HepG2 (cell line): ENCODE data around the gene FETUB. TPM values are rescaled to one million over a fixed set of nuclear protein-coding genes. Genes with fewer than 3 reads are reported as not detected.

ENCODE experiments used
- BHLHE40 ChIP-seq: IDR thresholded peaks from 2 replicates; pipeline ENCODE4 v1.6.1; 2011; ENCODE audit warnings: low read length, improper control_type of control experiment
- CC2D1A ChIP-seq: sonication (generic); formaldehyde crosslinking; IDR thresholded peaks from 2 replicates; pipeline ENCODE4 v1.8.1; 2023; ENCODE audit warnings: mild to moderate bottlenecking, missing genetic modification reagents
- FUBP1 ChIP-seq: sonication (generic); formaldehyde crosslinking; IDR thresholded peaks from 2 replicates; pipeline ENCODE4 v1.5.1; 2020; ENCODE audit warnings: missing genetic modification reagents, mild to moderate bottlenecking, borderline replicate concordance
- KLF13 ChIP-seq: sonication (generic); formaldehyde crosslinking; IDR thresholded peaks from 2 replicates; pipeline ENCODE4 v1.4.0; 2020; ENCODE audit warnings: mild to moderate bottlenecking, missing genetic modification reagents
- MATR3 ChIP-seq: sonication (generic); formaldehyde crosslinking; IDR thresholded peaks from 2 replicates; pipeline ENCODE4 v1.4.0; 2020; ENCODE audit warnings: missing genetic modification reagents
- PRPF4 ChIP-seq: fragments of 200-400 bp; formaldehyde crosslinking; IDR thresholded peaks from 2 replicates; pipeline ENCODE4 v1.6.1; 2016; ENCODE audit warnings: low read length, low read depth; ENCODE audit not compliant: poor library complexity, severe bottlenecking
- RBFOX2 ChIP-seq: fragments of 200-400 bp; formaldehyde crosslinking; IDR thresholded peaks from 2 replicates; pipeline ENCODE4 v1.6.1; 2017; ENCODE audit warnings: low read depth, mild to moderate bottlenecking, low read length
- SP140L ChIP-seq: sonication (generic); formaldehyde crosslinking; IDR thresholded peaks from 2 replicates; pipeline ENCODE4 v1.4.0; 2020; ENCODE audit warnings: missing genetic modification reagents, borderline replicate concordance
- TFDP2 ChIP-seq: sonication (generic); formaldehyde crosslinking; IDR thresholded peaks from 2 replicates; pipeline ENCODE4 v1.4.0; 2020; ENCODE audit warnings: missing genetic modification reagents
- TOE1 ChIP-seq: sonication (generic); formaldehyde crosslinking; IDR thresholded peaks from 2 replicates; pipeline ENCODE4 v1.4.0; 2020; ENCODE audit warnings: mild to moderate bottlenecking, missing genetic modification reagents
- ZNF350 ChIP-seq: sonication (generic); formaldehyde crosslinking; IDR thresholded peaks from 2 replicates; pipeline ENCODE4 v1.4.0; 2020; ENCODE audit warnings: mild to moderate bottlenecking, low read depth, missing genetic modification reagents, borderline replicate concordance
- ZNF362 ChIP-seq: sonication (generic); formaldehyde crosslinking; IDR thresholded peaks from 2 replicates; pipeline ENCODE4 v1.4.0; 2020; ENCODE audit warnings: missing genetic modification reagents, mild to moderate bottlenecking, borderline replicate concordance
- ZNF383 ChIP-seq: sonication (generic); formaldehyde crosslinking; IDR thresholded peaks from 2 replicates; pipeline ENCODE4 v1.4.0; 2020; ENCODE audit warnings: missing genetic modification reagents, mild to moderate bottlenecking, borderline replicate concordance
- ZNF414 ChIP-seq: sonication (generic); formaldehyde crosslinking; IDR thresholded peaks from 2 replicates; pipeline ENCODE4 v1.5.0; 2020; ENCODE audit warnings: missing genetic modification reagents
- ZNF496 ChIP-seq: sonication (generic); formaldehyde crosslinking; IDR thresholded peaks from 2 replicates; pipeline ENCODE4 v1.8.1; 2023; ENCODE audit warnings: mild to moderate bottlenecking, moderate library complexity, missing genetic modification reagents; ENCODE audit not compliant: insufficient replicate concordance
- ZNF543 ChIP-seq: sonication (generic); formaldehyde crosslinking; IDR thresholded peaks from 2 replicates; pipeline ENCODE4 v1.4.0; 2020; ENCODE audit warnings: mild to moderate bottlenecking, missing genetic modification reagents
- ZNF558 ChIP-seq: sonication (generic); formaldehyde crosslinking; IDR thresholded peaks from 2 replicates; pipeline ENCODE4 v1.9.0; 2022; ENCODE audit warnings: mild to moderate bottlenecking, missing genetic modification reagents, borderline replicate concordance
- ZNF562 ChIP-seq: sonication (generic); formaldehyde crosslinking; IDR thresholded peaks from 2 replicates; pipeline ENCODE4 v1.8.0; 2022; ENCODE audit warnings: missing genetic modification reagents, borderline replicate concordance
- ZNF639 ChIP-seq: conservative IDR thresholded peaks from 2 replicates; pipeline ENCODE4 v1.6.1; 2018; ENCODE audit warnings: missing genetic modification reagents
- ZNF713 ChIP-seq: sonication (generic); formaldehyde crosslinking; IDR thresholded peaks from 2 replicates; pipeline ENCODE4 v1.4.0; 2020; ENCODE audit warnings: mild to moderate bottlenecking, missing genetic modification reagents
- ZNF839 ChIP-seq: sonication (generic); formaldehyde crosslinking; IDR thresholded peaks from 2 replicates; pipeline ENCODE4 v1.4.0; 2020; ENCODE audit warnings: missing genetic modification reagents, mild to moderate bottlenecking, borderline replicate concordance
- ZNF879 ChIP-seq: sonication (generic); formaldehyde crosslinking; IDR thresholded peaks from 2 replicates; pipeline ENCODE4 v1.8.1; 2023; ENCODE audit warnings: missing genetic modification reagents
- polyA plus RNA-seq, 8 experiments: library from polyadenylated mRNA; depleted of rRNA in 3 of 8; stranded (reverse) in 7 of 8; unstranded in 1 of 8; fragments of >200 nt; fragmentation: Illumina TruSeq in 4 of 8; extraction: Trizol in 4 of 8; gene quantifications; 2 replicates each; pipeline versions ENCODE4 v1.2.1 to v1.2.3, GENCODE V29; 2011 to 2016; ENCODE audit warnings: low read depth in 4 of 8, missing spikeins in 1 of 8, mixed read lengths in 1 of 8; ENCODE audit not compliant: insufficient read depth in 1 of 8
- total RNA-seq, 5 experiments: library from RNA; depleted of rRNA; stranded (reverse); fragments of >200 nt; fragmentation: Illumina TruSeq; extraction: Trizol; gene quantifications; 2 replicates each; pipeline ENCODE4 v1.2.3, GENCODE V29; 2016; ENCODE audit warnings: low read depth in 1 of 5

Gene FETUB
- total and polyA plus RNA-seq, 2 of the 13 experiments (the other 11 are each of a cell fraction or from before 2014, with no cell fraction given), result 2.1 to 4.4 TPM

GRCh38 chr3:186618318-186618938 lies 21.8 kb upstream of the FETUB start (continued):
- TF ChIP-seq ZNF879 (no peak), ZNF839 (CRISPR knock-in tag) (0 out of 2 replicates have a peak, but pooled peaks have one; percentile 32), CC2D1A (CRISPR knock-in tag) (no peak), RBFOX2 (peak; percentile 46), TOE1 (CRISPR knock-in tag) (no peak), ZNF562 (CRISPR knock-in tag) (0 out of 2 replicates have a peak, but pooled peaks have one; percentile 24), TFDP2 (CRISPR knock-in tag) (no peak), ZNF639 (CRISPR knock-in tag) (no peak), ZNF362 (CRISPR knock-in tag) (no peak), ZNF713 (CRISPR knock-in tag) (0 out of 2 replicates have a peak, but pooled peaks have one; percentile 80), BHLHE40 (no peak), KLF13 (CRISPR knock-in tag) (no peak), ZNF496 (CRISPR knock-in tag) (no peak), ZNF383 (CRISPR knock-in tag) (peak; percentile 31; the same call in 1 of the 2 replicates), PRPF4 (no peak), SP140L (CRISPR knock-in tag) (no peak), ZNF543 (CRISPR knock-in tag) (0 out of 2 replicates have a peak, but pooled peaks have one; percentile 34), MATR3 (no peak), ZNF558 (CRISPR knock-in tag) (0 out of 2 replicates have a peak, but pooled peaks have one; percentile 32), FUBP1 (CRISPR knock-in tag) (peak; percentile 14; the same call in 1 of the 2 replicates), ZNF350 (CRISPR knock-in tag) (peak; percentile 23; the same call in 1 of the 2 replicates), ZNF414 (peak; percentile 50; the same call in 1 of the 2 replicates)
